ENCODE data around the gene RAB26. TPM values are rescaled to one million over a fixed set of nuclear protein-coding genes. Genes with fewer than 3 reads are reported as not detected.

RAB26 gene
- total RNA-seq, 1 donor from 2014 or later: 2.1 TPM

- H3K4me2 ChIP-seq: no peak overlapping the region
- H3K4me3 Mint-ChIP-seq: no peak overlapping the region
- H3K4me3 ChIP-seq: no peak overlapping the region
- H3K9me3 ChIP-seq (ENCODE audit: low read depth): no peaks in the 10 kb centered on the region
- H3F3A ChIP-seq (ENCODE audit: low read depth): peaks cover 8% of the 10 kb centered on the region
- H3K4me1 ChIP-seq: peaks cover 18% of the 10 kb centered on the region
- no peak for DNase-seq (ENCODE audit: low spot score)
- H3K27ac Mint-ChIP-seq: no peak overlapping the region
- no peak overlapping the region for H3K9ac ChIP-seq
- H3K27me3 Mint-ChIP-seq (ENCODE audit: insufficient read depth, low read depth): peaks cover 2% of the 10 kb centered on the region
- no peaks in the 10 kb centered on the region for H3K27me3 ChIP-seq
- H3K36me3 ChIP-seq: no peaks in the 10 kb centered on the region
- no peak overlapping the region for H3K27ac ChIP-seq
- H3K79me2 ChIP-seq (ENCODE audit: low read depth): peaks cover 65% of the 10 kb centered on the region
- peaks cover 2% of the 10 kb centered on the region for H3K36me3 Mint-ChIP-seq
- peaks cover 10% of the 10 kb centered on the region for H3K4me1 Mint-ChIP-seq
- peaks cover 49% of the 10 kb centered on the region for H4K20me1 ChIP-seq (ENCODE audit: low read depth)
- TF ChIP-seq EZH2 (IDR thresholded peaks at IDR 0.05) (no peak), EZH2phosphoT487 (IDR thresholded peaks at IDR 0.05) (no peak), CTCF (IDR thresholded peaks at IDR 0.05) (no peak)
- H3K9me3 Mint-ChIP-seq: no peaks in the 10 kb centered on the region
- H2AFZ ChIP-seq (replicated peaks): no peak overlapping the region
Observed at GRCh38 chr16:2162676-2163118, 14.3 kb downstream of the RAB26 start.

GRCh38 chr16:2163211-2163881 is 14.9 kb downstream of the RAB26 start:
- Histone ChIP-seq H3K27ac (no peak overlapping the region), H3K4me3 (no peak overlapping the region), H3K4me1 (peaks cover 18% of the 10 kb centered on the region), H3K9ac (no peak overlapping the region), H3K4me2 (no peak overlapping the region), H3K79me2 (ENCODE audit: low read depth) (peaks cover 58% of the 10 kb centered on the region), H3F3A (ENCODE audit: low read depth) (peaks cover 8% of the 10 kb centered on the region), H3K9me3 (ENCODE audit: low read depth) (no peaks in the 10 kb centered on the region), H3K27me3 (no peaks in the 10 kb centered on the region), H4K20me1 (ENCODE audit: low read depth) (peaks cover 43% of the 10 kb centered on the region), H3K36me3 (no peaks in the 10 kb centered on the region), H2AFZ (replicated peaks) (no peak overlapping the region)
- no peak overlapping the region for H3K27ac Mint-ChIP-seq
- no peak overlapping the region for H3K4me3 Mint-ChIP-seq
- peaks cover 2% of the 10 kb centered on the region for H3K27me3 Mint-ChIP-seq (ENCODE audit: insufficient read depth, low read depth)
- TF ChIP-seq CTCF (IDR thresholded peaks at IDR 0.05) (no peak), EZH2 (IDR thresholded peaks at IDR 0.05) (no peak), EZH2phosphoT487 (IDR thresholded peaks at IDR 0.05) (no peak)
- H3K9me3 Mint-ChIP-seq: no peaks in the 10 kb centered on the region
- no peak for DNase-seq (ENCODE audit: low spot score)
- peaks cover 2% of the 10 kb centered on the region for H3K36me3 Mint-ChIP-seq
- H3K4me1 Mint-ChIP-seq: peaks cover 6% of the 10 kb centered on the region

GRCh38 chr16:2165861-2166260 is 17.4 kb downstream of the RAB26 start:
- H3K4me3 Mint-ChIP-seq: no peak overlapping the region
- Histone ChIP-seq H3K9me3 (ENCODE audit: low read depth) (no peaks in the 10 kb centered on the region), H3K27me3 (no peaks in the 10 kb centered on the region), H2AFZ (replicated peaks) (no peak overlapping the region), H3K27ac (no peak overlapping the region), H3K79me2 (ENCODE audit: low read depth) (peaks cover 35% of the 10 kb centered on the region), H4K20me1 (ENCODE audit: low read depth) (peaks cover 21% of the 10 kb centered on the region), H3F3A (ENCODE audit: low read depth) (peaks cover 6% of the 10 kb centered on the region), H3K4me1 (no peaks in the 10 kb centered on the region), H3K4me2 (no peak overlapping the region), H3K9ac (no peak overlapping the region), H3K4me3 (no peak overlapping the region), H3K36me3 (no peaks in the 10 kb centered on the region)
- no peaks in the 10 kb centered on the region for H3K4me1 Mint-ChIP-seq
- no peak for DNase-seq (ENCODE audit: low spot score)
- H3K36me3 Mint-ChIP-seq: peaks cover 2% of the 10 kb centered on the region
- TF ChIP-seq EZH2phosphoT487 (IDR thresholded peaks at IDR 0.05) (no peak), CTCF (IDR thresholded peaks at IDR 0.05) (no peak), EZH2 (IDR thresholded peaks at IDR 0.05) (no peak)
- H3K9me3 Mint-ChIP-seq: no peaks in the 10 kb centered on the region
- no peak overlapping the region for H3K27ac Mint-ChIP-seq
- H3K27me3 Mint-ChIP-seq (ENCODE audit: insufficient read depth, low read depth): peaks cover 2% of the 10 kb centered on the region

All from neural progenitor cell (in vitro differentiated cells).